ENCODE measurements around the gene SYCP1. TPM values are rescaled to one million over a fixed set of nuclear protein-coding genes. Genes with fewer than 3 reads are reported as not detected.

The SYCP1 gene
- total and polyA plus RNA-seq, 2 donors (not counting 1 experiment from before 2014, with no cell fraction given): not detected

GRCh38 chr1:114926607-114927006 is 71.9 kb downstream of the SYCP1 start:
- peaks cover 15% of the 10 kb centered on the region for H3K27me3 Mint-ChIP-seq

GRCh38 chr1:114927401-114927800 is 72.7 kb downstream of the SYCP1 start:
- Mint-ChIP-seq H3K27me3 (peaks cover 10% of the 10 kb centered on the region), H3K9me3 (ENCODE audit: insufficient read depth) (peaks cover 8% of the 10 kb centered on the region), H3K4me1 (no peaks in the 10 kb centered on the region), H3K4me3 (no peak overlapping the region), H3K27ac (no peak overlapping the region)
- Histone ChIP-seq H4K20me1 (ENCODE audit: control insufficient read depth, insufficient read depth, low read length, poor library complexity, severe bottlenecking) (no peaks in the 10 kb centered on the region), H3K79me2 (ENCODE audit: control insufficient read depth, insufficient read depth, low read length) (no peaks in the 10 kb centered on the region), H3K36me3 (replicated peaks in 1 of 2; ENCODE audit: control extremely low read depth in 1 of 2, control insufficient read depth in 1 of 2, extremely low read depth in 1 of 2, insufficient read depth in 2 of 2, low read length in 1 of 2) (no peaks in the 10 kb centered on the region), H3K4me2 (replicated peaks; ENCODE audit: low read depth, low read length, poor library complexity, severe bottlenecking) (no peak overlapping the region), H3K27me3 (replicated peaks in 1 of 4; ENCODE audit: control extremely low read depth in 1 of 4, control insufficient read depth in 3 of 4, insufficient read depth in 4 of 4, low read length in 3 of 4) (peaks cover 0 to 2% (median under 1%) of the 10 kb centered on the region in 4 experiments), H3K4me3 (ENCODE audit: control extremely low read depth in 1 of 5, extremely low read depth in 1 of 5, insufficient read depth in 1 of 5, low read depth in 2 of 5, low read length in 4 of 5) (no peak overlapping the region), H3K4me1 (ENCODE audit: control insufficient read depth in 2 of 2, insufficient read depth in 2 of 2, low read length in 2 of 2) (no peaks in the 10 kb centered on the region), H3K27ac (ENCODE audit: low read length in 2 of 2) (no peak overlapping the region), H2AFZ (ENCODE audit: insufficient read depth, low read depth, low read length, poor library complexity, severe bottlenecking) (no peak overlapping the region), H3K9ac (ENCODE audit: low read length) (no peak overlapping the region), H3K9me3 (ENCODE audit: control extremely low read depth in 1 of 3, control insufficient read depth in 2 of 3, insufficient read depth in 1 of 3, low read length in 2 of 3) (peaks cover 0 to under 1% (median 0%) of the 10 kb centered on the region in 3 donors)
- DNase-seq (no peak), ATAC-seq (ENCODE audit: low read depth) (no peak)
- TF ChIP-seq CTCF (IDR thresholded peaks at IDR 0.05) (no peak), EZH2 (IDR thresholded peaks at IDR 0.05; ENCODE audit: borderline replicate concordance, insufficient read depth, low read depth, low read length, poor library complexity, severe bottlenecking) (no peak)
- intact Hi-C loops (cut with micrococcal nuclease): no loop called here
- ChIA-PET POLR2A (no interaction called here), CTCF (no interaction called here)
- WGBS (ENCODE audit: insufficient coverage): 89% methylated on average over 1 of the region's 1 CpG

More at GRCh38 chr1:114926607-114927006, 71.9 kb downstream of the SYCP1 start:
- no peaks in the 10 kb centered on the region for H3K36me3 ChIP-seq (replicated peaks in 1 of 2; ENCODE audit: control extremely low read depth in 1 of 2, control insufficient read depth in 1 of 2, extremely low read depth in 1 of 2, insufficient read depth in 2 of 2, low read length in 1 of 2)
- Mint-ChIP-seq H3K4me1 (no peaks in the 10 kb centered on the region), H3K4me3 (no peak overlapping the region), H3K27ac (no peak overlapping the region), H3K9me3 (ENCODE audit: insufficient read depth) (peaks cover 5% of the 10 kb centered on the region)
- ATAC-seq (ENCODE audit: low read depth) (no peak), DNase-seq (no peak)
- H3K4me2 ChIP-seq (replicated peaks; ENCODE audit: low read depth, low read length, poor library complexity, severe bottlenecking): no peak overlapping the region
- no peak overlapping the region for H3K4me3 ChIP-seq (ENCODE audit: control extremely low read depth in 1 of 5, extremely low read depth in 1 of 5, insufficient read depth in 1 of 5, low read depth in 2 of 5, low read length in 4 of 5)
- no peak for TF ChIP-seq CTCF (IDR thresholded peaks at IDR 0.05)
- no peak for TF ChIP-seq EZH2 (IDR thresholded peaks at IDR 0.05; ENCODE audit: borderline replicate concordance, insufficient read depth, low read depth, low read length, poor library complexity, severe bottlenecking)
- H2AFZ ChIP-seq (ENCODE audit: insufficient read depth, low read depth, low read length, poor library complexity, severe bottlenecking): no peak overlapping the region
- H3K9me3 ChIP-seq (ENCODE audit: control extremely low read depth in 1 of 3, control insufficient read depth in 2 of 3, insufficient read depth in 1 of 3, low read length in 2 of 3): no peaks in the 10 kb centered on the region
- CTCF ChIA-PET: no interaction called here
- H3K27me3 ChIP-seq (replicated peaks in 1 of 4; ENCODE audit: control extremely low read depth in 1 of 4, control insufficient read depth in 3 of 4, insufficient read depth in 4 of 4, low read length in 3 of 4): peaks cover 0 to 4% (median 1%) of the 10 kb centered on the region in 4 experiments
- H3K79me2 ChIP-seq (ENCODE audit: control insufficient read depth, insufficient read depth, low read length): no peaks in the 10 kb centered on the region
- H3K9ac ChIP-seq (ENCODE audit: low read length): no peak overlapping the region
- POLR2A ChIA-PET: no interaction called here
- no peaks in the 10 kb centered on the region for H3K4me1 ChIP-seq (ENCODE audit: control insufficient read depth in 2 of 2, insufficient read depth in 2 of 2, low read length in 2 of 2)
- no peak overlapping the region for H3K27ac ChIP-seq (ENCODE audit: low read length in 2 of 2)
- H4K20me1 ChIP-seq (ENCODE audit: control insufficient read depth, insufficient read depth, low read length, poor library complexity, severe bottlenecking): no peaks in the 10 kb centered on the region
- intact Hi-C loops (cut with micrococcal nuclease): no loop called here

Data from B cell (primary cell).